H1 (cell line): ENCODE measurements around the gene GNB5. TPM values are rescaled to one million over a fixed set of nuclear protein-coding genes. Genes with fewer than 3 reads are reported as not detected.

Experiments
- ATF3 ChIP-seq: IDR thresholded peaks from 2 replicates; pipeline ENCODE4 v1.6.1; 2011; ENCODE audit warnings: low read depth, mild to moderate bottlenecking, low read length; ENCODE audit not compliant: insufficient read depth
- E2F6 ChIP-seq: IDR thresholded peaks from 2 replicates; pipeline ENCODE4 v1.6.1; 2012; ENCODE audit warnings: inconsistent platforms
- polyA plus RNA-seq, 7 experiments: library from polyadenylated mRNA; depleted of rRNA in 3 of 7; stranded (reverse) in 5 of 7; unstranded in 2 of 7; fragments of >200 nt in 5 of 7; fragments of 200-250 nt in 2 of 7; gene quantifications; 1 replicate in 5 of 7; 2 replicates in 1 of 7; 4 replicates in 1 of 7; pipeline versions ENCODE4 v1.2.1 to v1.2.3, GENCODE V29; 2011 to 2013; ENCODE audit warnings: missing spikeins in 2 of 7, mixed read lengths in 2 of 7
- total RNA-seq: library from RNA; stranded (reverse); fragmentation: NEBNext Ultra II Directional; extraction: Animal tissue kit (Norgen Biotek cat#: 25700); gene quantifications from 2 replicates; pipeline ENCODE4 v1.2.1, GENCODE V29; 2021

GNB5 gene
- total and polyA plus RNA-seq, 2 of the 8 experiments (the other 6 are each of a cell fraction or from before 2014, with no cell fraction given) = 21.7 to 42.5 TPM

- TF ChIP-seq ATF3 (no peak), E2F6 (no peak)
These were observed 44.9 kb downstream of the GNB5 start (continued) for GRCh38 chr15:52146261-52146660.
